Stimulated activated naive CD8-positive, alpha-beta T cell treated with anti-CD3 and anti-CD28 coated beads, Interleukin-15, Interleukin-2, amounts not matched to agents 100 ng/mL and 50 ng/mL, for 24 hours (primary cell): Measurements from ENCODE around the gene TMUB1.

Experiments used
- H3K27ac Mint-ChIP-seq: one replicate; pipeline ENCODE4 v1.8.0; 2021; ENCODE audit warnings: mild to moderate bottlenecking, mixed read lengths
- H3K27me3 Mint-ChIP-seq: one replicate; pipeline ENCODE4 v1.8.0; 2021; ENCODE audit warnings: mixed read lengths
- H3K36me3 Mint-ChIP-seq: one replicate; pipeline ENCODE4 v1.8.0; 2021; ENCODE audit warnings: low read depth, mixed read lengths
- H3K4me1 Mint-ChIP-seq: one replicate; pipeline ENCODE4 v1.8.0; 2021; ENCODE audit warnings: low read depth, mixed read lengths
- H3K4me3 Mint-ChIP-seq: one replicate; pipeline ENCODE4 v1.8.0; 2021; ENCODE audit warnings: mild to moderate bottlenecking, mixed read lengths
- H3K9me3 Mint-ChIP-seq: one replicate; pipeline ENCODE4 v1.8.0; 2021; ENCODE audit warnings: mixed read lengths

The TMUB1 gene

DNA sequence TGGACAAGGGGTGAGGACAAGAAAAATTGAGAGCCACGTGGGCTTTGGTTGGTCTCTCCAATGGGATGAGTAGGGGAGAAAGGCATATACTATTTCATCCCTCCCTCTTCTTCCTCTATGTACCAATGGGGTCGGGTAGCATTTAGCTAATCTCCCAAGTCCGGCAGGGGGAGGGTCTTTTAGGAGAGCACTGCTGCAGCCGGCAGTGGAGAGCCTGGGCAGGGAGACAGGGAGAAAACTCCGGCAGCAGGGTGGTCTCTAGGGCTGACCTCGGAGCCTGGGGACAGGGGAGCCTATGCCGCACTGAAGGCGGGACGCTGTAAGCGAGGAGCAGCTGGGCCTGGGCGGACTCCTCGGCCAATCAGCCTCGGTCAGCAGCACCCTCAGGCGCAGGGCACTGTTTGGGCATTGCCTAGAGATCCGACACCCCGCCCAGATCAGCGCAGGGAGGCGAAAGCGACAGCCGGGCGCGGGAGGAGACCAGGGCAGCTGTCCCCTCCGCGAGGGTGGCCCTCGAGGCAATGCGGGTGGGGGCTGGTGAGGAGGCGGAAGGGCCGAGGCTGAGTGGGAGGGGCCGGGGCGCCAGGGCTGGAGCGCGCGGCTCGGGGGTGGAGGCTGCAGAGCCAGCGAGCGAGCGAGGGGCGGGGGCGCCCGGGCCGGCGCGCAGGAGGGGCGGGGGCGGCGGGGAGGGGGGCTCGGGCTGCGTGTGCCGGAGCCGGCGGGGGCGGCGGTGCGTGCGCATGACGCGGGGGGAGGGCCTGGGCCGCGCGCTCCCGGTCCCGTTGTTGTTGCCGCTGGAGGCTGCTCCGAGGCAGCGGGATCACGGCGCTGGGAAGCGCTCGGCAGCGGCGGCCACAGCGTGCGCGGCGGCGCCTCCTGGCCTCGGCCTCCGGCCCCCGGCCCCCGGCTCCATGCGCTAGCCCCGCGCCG is 2.7 kb upstream of the TMUB1 start, which contains the start of gene AGAP3:
TSS of gene AGAP3 (plus strand) at position 785 of the 930 bp plus-strand sequence. CDS start 267 bp downstream, outside the sequence.
- Mint-ChIP-seq H3K27me3 (peaks cover 16% of the 10 kb centered on the region), H3K4me3 (peak within 1 kb of the TSS; percentile 87), H3K4me1 (peaks cover 49% of the 10 kb centered on the region), H3K27ac (peak within 1 kb of the TSS; percentile 65), H3K9me3 (no peaks in the 10 kb centered on the region), H3K36me3 (peaks cover 7% of the 10 kb centered on the region)

DNA sequence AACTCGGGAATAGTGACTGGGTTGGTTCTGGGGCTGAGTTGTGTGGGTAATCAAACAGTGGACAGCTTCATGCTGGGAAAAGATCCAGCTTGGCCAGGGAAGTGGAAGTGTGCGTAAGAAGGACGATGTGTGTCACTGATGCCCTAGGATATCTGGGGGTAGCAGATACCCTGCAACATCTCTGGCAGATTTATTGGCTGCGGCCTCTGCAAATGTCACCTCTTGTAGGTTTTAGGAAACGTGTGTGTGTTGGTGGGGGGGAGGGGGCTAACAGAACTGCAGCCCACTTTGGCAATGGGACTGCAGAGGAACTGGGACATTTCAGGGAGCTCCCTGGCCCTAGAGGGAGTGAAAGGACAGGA is 2.0 kb upstream of the TMUB1 start:
- peaks cover 7% of the 10 kb centered on the region for H3K36me3 Mint-ChIP-seq
- peak overlapping the region; percentile 33 for H3K27ac Mint-ChIP-seq

DNA sequence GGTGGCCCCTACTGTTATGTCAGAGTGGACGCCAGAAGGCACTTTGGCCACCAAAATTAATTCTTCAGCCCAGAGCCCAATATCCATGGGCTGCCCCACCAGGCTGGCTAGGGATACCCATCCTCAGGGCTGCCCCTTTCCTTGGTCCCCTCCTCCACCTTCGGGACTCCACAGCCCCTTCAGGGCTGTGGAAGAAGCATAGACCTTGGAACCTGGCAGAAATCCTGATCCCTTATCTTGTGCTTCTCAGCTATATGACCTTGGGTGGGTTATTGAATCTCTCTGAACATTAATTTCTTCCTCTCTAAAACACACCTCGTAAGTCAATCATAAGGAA is 499 bp upstream of the TMUB1 start:
- Mint-ChIP-seq H3K27ac (no peak overlapping the region), H3K4me1 (peaks cover 54% of the 10 kb centered on the region), H3K36me3 (peaks cover 8% of the 10 kb centered on the region), H3K9me3 (no peaks in the 10 kb centered on the region), H3K4me3 (peak overlapping the region; percentile 68), H3K27me3 (peaks cover 13% of the 10 kb centered on the region)

More for the DNA sequence above, 2.0 kb upstream of the TMUB1 start:
- Mint-ChIP-seq H3K4me3 (peak overlapping the region; percentile 78), H3K27me3 (peaks cover 16% of the 10 kb centered on the region), H3K4me1 (peaks cover 49% of the 10 kb centered on the region), H3K9me3 (no peaks in the 10 kb centered on the region)

GRCh38 chr7:151082141-151083070 is 887 bp downstream of the TMUB1 start:
- peak overlapping the region; percentile 96 for H3K4me3 Mint-ChIP-seq
- peaks cover 13% of the 10 kb centered on the region for H3K36me3 Mint-ChIP-seq
- H3K4me1 Mint-ChIP-seq, result peaks cover 52% of the 10 kb centered on the region
- H3K9me3 Mint-ChIP-seq, result no peaks in the 10 kb centered on the region
- H3K27me3 Mint-ChIP-seq, result peaks cover 13% of the 10 kb centered on the region
- H3K27ac Mint-ChIP-seq, result peak overlapping the region; percentile 92

DNA sequence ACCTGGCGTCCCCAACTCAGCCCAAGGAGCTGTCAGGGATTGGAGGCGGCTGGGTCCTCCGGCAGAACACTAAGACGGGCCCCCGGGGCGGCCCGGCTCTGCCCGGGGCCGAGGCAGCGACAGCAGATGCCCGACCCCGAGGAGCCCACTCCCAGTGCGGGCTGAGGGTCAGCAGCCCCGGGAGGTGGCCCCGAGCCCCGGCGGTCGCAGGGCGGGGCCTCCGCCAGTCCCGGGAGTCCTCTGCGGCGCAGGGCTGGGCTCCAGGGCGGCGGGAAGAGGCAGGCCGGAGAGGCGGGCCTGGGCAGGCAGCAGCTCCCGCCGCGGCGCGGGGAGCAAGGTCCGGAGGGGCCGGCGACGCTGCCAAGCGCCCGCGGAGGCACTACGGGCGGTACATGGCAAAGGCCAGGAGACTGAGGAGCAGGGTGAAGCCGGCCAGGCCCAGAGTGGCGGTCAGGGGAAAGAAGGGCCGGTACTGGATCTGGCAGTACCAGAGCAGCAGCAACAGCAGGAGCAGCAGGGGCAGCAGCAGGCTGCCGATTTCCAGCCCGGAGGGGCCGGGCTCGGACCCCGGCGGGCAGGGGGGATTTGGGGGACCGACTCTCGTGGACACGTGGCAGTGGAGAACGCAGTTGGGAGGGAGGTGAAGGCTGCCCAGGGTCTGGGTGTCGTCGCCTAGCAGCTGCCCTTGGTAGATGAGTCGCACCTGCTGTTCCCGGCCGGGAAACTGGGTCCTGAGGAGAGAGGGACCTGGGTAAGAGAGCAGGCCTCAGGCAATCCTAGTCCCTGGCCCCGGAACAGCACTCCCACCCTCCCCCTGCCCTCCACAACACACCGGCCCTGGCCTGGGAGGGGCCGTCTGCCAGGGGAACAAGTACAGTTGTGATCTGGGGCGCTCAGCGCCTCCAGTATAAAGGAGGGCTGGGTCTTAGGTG is 1.9 kb downstream of the TMUB1 start:
- Mint-ChIP-seq H3K27ac (peak overlapping the region; percentile 41), H3K36me3 (peaks cover 14% of the 10 kb centered on the region), H3K9me3 (no peaks in the 10 kb centered on the region), H3K4me3 (peak overlapping the region; percentile 96), H3K4me1 (peaks cover 52% of the 10 kb centered on the region), H3K27me3 (peaks cover 13% of the 10 kb centered on the region)

- Mint-ChIP-seq H3K36me3 (peaks cover 21% of the 10 kb centered on the region), H3K27me3 (peaks cover 11% of the 10 kb centered on the region), H3K9me3 (no peaks in the 10 kb centered on the region), H3K4me1 (peaks cover 49% of the 10 kb centered on the region), H3K27ac (peak within 1 kb of the TSS; percentile 80), H3K4me3 (peak within 1 kb of the TSS; percentile 96)
These were observed 2.6 kb downstream of the TMUB1 start, which contains the start of gene FASTK for GRCh38 chr7:151080522-151081169. Gene FASTK (minus strand): TSS chr7:151080809. CDS start chr7:151080766, 43 bp downstream.

DNA sequence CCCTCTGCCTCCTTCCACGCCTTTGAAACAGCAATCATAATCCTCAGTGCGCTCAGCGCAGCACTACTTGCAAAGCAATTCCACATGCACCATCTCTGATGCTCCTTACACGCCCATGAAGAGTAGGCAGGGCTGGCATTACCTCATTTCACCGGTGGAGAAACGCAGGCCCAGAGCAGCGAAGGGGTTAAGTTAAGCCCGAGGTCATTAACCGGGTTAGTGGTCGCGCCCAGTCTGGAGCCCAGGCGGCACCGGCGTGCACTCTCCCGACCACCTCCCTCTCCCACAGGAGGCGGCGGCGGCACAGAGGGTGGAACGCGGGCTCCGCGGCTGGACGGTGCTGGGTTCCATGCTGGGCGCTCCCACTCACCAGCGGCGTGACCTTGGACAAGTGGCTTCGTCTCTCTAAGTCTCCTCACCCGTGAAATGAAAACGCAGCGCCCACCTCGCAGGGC is 3.2 kb downstream of the TMUB1 start:
- Mint-ChIP-seq H3K4me3 (peak overlapping the region; percentile 91), H3K36me3 (peaks cover 25% of the 10 kb centered on the region), H3K4me1 (peaks cover 44% of the 10 kb centered on the region), H3K27ac (peak overlapping the region; percentile 80), H3K9me3 (no peaks in the 10 kb centered on the region), H3K27me3 (peaks cover 6% of the 10 kb centered on the region)

GRCh38 chr7:151079199-151079910 is 3.9 kb downstream of the TMUB1 start:
- no peaks in the 10 kb centered on the region for H3K9me3 Mint-ChIP-seq
- H3K4me3 Mint-ChIP-seq, result peak overlapping the region; percentile 91
- peaks cover 30% of the 10 kb centered on the region for H3K36me3 Mint-ChIP-seq
- peak overlapping the region; percentile 80 for H3K27ac Mint-ChIP-seq
- H3K4me1 Mint-ChIP-seq, result peaks cover 39% of the 10 kb centered on the region
- H3K27me3 Mint-ChIP-seq, result no peaks in the 10 kb centered on the region

DNA sequence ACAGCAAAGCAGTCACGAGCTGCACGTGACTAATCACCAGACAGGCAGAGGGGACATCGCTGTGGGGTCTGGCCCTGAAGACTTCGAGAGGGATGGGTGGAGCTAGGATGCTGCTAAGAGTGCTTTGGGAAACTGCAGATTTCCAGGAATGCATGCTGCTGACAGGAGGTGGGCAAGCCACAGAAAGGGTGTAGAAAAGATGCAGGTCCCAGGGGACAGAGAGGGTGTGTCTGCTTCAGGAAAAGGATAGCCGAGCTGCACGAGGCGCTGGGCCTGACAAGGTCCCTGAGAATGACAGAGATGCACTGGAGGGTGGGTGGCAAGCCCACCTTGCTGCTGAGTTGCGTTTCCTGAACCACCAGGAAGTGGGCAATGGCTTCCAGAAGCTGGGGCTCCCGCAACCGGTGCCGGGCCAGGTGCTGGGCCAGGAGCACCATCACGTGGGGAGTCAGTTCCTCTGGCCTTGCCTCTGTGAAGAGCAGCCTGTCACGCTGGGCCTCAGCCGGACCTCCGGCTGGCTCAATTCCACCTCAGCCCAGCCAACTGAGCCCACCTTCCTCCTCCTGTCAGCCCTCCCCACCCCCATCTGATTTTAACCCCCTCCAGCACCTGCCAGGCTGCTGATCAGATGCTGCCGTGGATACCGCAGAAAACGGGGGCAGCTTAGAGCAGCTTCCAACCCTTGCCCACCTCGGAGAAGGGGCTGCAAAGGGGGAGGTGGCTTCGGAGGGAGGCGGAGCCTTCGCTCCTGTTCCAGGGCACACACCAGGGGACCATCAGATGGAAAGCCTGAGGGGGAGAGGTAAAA is 4.9 kb downstream of the TMUB1 start:
- Mint-ChIP-seq H3K27me3 (no peaks in the 10 kb centered on the region), H3K9me3 (no peaks in the 10 kb centered on the region), H3K36me3 (peaks cover 34% of the 10 kb centered on the region), H3K4me3 (peak overlapping the region; percentile 91), H3K27ac (peak overlapping the region; percentile 24), H3K4me1 (peaks cover 33% of the 10 kb centered on the region)

GRCh38 chr7:151077705-151078232 is 5.5 kb downstream of the TMUB1 start:
- peak overlapping the region; percentile 24 for H3K27ac Mint-ChIP-seq
- H3K9me3 Mint-ChIP-seq, result no peaks in the 10 kb centered on the region
- H3K4me1 Mint-ChIP-seq, result peaks cover 31% of the 10 kb centered on the region
- H3K27me3 Mint-ChIP-seq, result no peaks in the 10 kb centered on the region
- H3K4me3 Mint-ChIP-seq, result peak overlapping the region; percentile 27
- H3K36me3 Mint-ChIP-seq, result peaks cover 34% of the 10 kb centered on the region

GRCh38 chr7:151076863-151077704 is 6.2 kb downstream of the TMUB1 start:
- no peaks in the 10 kb centered on the region for H3K9me3 Mint-ChIP-seq
- H3K27me3 Mint-ChIP-seq, result no peaks in the 10 kb centered on the region
- H3K36me3 Mint-ChIP-seq, result peaks cover 38% of the 10 kb centered on the region
- no peak overlapping the region for H3K4me3 Mint-ChIP-seq
- H3K4me1 Mint-ChIP-seq, result peaks cover 27% of the 10 kb centered on the region
- H3K27ac Mint-ChIP-seq, result no peak overlapping the region
